HG02885 (cell line): ENCODE results near the gene METTL25B.

Experiments
- ATAC-seq: cut with Tn5 transposase; IDR thresholded peaks from one replicate; pipeline ENCODE4 v1.9.1; 2021; ENCODE audit warnings: mild to moderate bottlenecking; ENCODE audit not compliant: unreplicated experiment, poor library complexity

METTL25B gene

GRCh38 chr1:156727926-156728598 lies at the start of gene METTL25B:
Gene METTL25B, plus strand, starts transcription at chr1:156728469. Its CDS starts 636 bp downstream, at chr1:156729105.
- peak; percentile 64 for ATAC-seq

DNA sequence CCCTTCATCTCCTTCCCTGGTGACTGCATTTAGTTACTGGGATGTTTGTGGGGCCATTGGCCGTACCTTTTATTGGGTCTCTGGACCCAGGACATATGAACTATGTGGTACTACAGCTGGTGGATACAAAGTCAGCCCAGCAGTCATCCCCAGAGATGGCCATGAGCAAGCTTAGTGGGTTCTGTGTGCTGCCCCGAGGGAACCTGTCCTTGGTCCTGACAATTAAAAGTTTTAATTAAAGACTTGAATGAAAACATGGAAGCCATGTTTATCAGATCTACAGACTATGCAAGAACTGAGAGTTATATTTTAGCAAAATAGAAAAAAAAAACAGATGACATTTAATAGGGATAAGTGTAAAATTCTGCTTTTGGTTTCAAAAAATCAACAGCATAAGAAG lies 48.2 kb upstream of the METTL25B start:
- ATAC-seq = no peak

DNA sequence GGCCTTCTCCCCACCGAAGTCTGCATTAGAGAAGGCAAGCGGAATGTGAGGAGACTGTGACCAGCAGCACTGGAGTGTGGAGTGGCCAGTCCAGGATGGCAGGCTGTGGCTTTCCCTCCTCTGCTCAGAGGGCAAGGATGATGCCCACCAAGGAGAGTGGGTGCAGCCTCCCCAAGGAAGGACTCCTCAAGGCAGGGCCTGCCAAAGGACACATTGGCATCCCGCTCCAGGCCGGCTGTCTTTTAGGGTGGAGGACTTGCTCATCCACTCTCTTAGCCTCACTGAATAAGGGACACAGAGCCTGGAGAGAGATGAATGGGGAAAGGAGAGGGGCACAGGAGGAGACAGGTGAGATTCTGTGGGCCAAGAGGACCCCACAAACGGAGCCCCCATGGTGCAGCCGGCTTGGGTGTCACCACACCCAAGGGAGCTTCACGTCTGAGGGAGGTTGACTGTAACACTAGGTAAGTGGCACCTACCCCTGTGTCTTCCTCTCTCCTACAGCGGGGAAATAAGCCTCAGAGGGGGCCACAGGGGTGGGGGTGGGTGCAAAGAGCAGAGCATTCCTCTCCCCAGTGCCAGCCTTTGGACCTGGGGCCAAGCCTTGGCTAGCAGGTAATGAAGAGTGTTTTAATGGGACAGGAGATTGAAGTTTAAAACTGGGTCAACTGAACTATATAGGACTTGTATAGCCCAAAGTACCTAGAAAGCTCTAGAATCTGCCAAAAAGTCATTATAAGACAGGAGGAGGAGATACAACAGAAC lies 46.9 kb upstream of the METTL25B start:
- no peak for ATAC-seq

GRCh38 chr1:156682166-156682890 lies 45.9 kb upstream of the METTL25B start:
- no peak for ATAC-seq

DNA sequence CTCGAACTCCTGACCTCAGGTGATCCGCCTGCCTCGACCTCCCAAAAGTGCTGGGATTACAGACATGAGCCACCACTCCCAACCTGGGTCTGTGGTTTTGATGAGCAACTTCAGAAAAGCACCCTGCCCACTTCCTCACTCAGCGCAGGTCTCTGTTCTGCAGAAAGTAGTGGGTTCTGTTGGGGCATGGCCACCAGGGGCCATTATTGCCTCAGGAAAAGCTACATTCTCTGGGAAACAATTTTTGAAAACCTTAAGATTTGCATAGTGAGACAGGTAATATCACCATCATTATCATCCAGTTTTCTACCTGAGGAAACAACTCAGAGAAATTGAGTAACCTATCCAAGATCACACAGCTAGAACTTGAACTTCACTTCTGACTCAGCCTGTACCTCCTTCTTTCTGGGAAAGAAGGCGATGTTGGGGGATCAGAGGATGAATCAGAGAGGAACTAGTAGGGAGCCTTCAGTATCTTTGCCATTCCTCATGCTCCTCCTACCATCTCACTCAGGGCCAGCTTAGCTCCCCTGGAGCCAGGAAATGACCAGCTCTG lies 44.0 kb upstream of the METTL25B start:
- no peak for ATAC-seq

GRCh38 chr1:156689035-156689952 lies 39.0 kb upstream of the METTL25B start:
- ATAC-seq = no peak

DNA sequence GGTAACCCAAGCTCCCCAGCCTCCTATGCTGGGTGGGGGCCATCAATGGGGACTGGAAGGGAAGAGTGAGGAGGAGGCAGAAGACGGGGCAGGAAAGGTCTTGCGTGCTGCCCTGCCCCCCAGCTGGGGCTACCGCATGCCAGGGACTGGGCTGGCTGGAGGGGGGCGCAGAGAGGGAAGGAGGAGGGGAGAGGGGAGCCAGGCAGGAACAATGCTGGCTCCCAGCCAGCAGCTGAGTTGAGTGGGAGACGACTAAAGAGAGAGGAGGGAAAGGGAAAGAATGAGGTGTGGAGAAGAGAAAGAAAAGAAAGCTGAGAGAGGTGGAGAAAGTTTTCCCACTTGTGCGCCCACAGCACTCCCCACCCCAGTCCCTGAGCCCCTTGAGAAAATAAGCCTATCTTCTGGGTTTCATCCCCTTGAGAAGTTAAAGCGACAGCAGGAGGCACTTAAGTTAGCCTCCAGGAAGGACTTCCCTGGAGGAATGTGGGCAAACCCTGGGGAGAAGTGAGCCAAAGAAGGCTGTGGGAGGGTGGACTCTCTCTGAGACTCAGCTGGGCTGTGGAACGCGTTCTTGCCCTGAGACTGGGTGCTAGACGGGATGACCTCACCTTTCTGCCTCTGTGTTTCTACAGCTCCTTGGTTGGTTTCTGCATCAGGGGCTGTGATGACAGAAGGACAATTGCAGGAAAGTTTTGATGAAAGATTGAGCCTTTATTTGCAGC lies 38.2 kb upstream of the METTL25B start:
- no peak for ATAC-seq

DNA sequence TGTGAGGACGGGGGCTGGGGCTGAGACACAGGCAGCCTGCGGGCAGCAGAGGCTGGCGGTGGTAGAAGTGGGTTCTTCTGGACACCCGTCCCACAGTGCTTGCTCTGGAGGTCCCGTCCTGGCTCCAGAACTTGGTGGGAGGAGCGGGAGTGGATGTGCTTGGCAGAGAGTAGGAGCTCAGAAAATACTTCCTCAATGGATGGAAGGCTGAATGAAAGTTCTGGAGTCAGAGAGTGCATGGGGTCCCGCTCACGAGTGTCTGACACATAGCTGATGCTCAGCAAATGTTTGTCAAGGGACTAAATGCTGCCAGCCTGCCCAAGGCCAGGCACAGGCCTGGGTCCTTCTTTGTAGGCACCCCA lies 37.6 kb upstream of the METTL25B start:
- no peak for ATAC-seq

DNA sequence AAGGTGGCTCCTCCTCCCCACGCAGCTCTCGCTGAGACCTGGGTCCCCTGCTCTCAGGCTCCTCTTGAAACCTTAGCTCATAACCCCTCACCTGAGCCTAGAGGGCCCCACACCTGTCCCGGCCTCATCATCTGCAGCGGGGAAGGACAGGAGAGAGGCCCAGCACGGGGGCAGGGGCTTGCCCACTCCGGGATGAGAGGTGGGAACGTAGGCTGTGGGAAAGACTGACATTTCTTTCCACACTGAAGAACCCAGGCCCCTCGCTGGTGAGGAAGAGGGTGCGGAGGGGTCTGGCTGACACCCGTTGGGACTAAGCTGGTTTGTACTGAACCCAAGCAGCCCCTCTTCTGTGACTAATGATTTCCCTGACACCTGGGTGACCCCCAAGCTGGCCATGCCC lies 37.1 kb upstream of the METTL25B start:
- no peak for ATAC-seq

DNA sequence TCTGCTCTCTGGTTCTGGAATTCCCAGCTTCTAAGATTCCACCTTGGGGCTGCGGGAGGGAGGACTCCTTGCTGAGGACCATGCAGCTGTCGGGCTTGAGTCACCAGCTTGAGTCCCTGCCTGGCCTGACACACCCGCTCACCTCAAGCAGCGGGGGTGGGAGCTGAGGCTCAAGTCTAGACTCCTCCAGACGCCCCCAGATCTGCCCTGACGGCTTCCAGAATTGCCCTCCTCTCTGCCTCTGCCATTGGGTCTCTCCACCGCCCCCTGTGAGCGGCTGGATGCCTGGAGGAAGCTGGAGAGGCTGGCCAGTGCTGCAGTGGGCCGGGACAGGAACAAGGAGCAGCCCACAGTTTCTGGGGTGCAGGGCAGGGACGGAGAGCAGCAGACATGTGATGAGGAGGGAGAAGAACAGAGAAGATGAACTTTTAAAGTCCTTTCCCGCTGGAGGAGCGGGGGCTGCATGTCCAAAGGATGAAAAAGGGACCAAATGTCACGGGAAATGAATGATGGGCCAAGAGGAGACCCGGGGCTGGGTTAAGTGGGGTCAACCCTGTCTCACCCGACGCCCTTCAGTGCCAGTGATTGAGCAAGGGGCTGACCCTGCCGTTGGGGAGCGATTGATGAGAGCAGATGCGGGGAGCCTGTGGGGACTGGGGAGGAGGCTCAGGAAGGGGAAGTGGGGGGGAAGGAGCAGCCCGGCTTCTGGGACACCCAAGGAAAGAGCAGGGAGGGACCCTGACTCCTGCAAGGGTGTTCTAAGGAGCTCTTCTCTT lies 36.4 kb upstream of the METTL25B start:
- ATAC-seq = no peak

GRCh38 chr1:156692441-156692924 lies 35.8 kb upstream of the METTL25B start:
- ATAC-seq = no peak

GRCh38 chr1:156692925-156693847 lies 35.1 kb upstream of the METTL25B start:
- no peak for ATAC-seq

DNA sequence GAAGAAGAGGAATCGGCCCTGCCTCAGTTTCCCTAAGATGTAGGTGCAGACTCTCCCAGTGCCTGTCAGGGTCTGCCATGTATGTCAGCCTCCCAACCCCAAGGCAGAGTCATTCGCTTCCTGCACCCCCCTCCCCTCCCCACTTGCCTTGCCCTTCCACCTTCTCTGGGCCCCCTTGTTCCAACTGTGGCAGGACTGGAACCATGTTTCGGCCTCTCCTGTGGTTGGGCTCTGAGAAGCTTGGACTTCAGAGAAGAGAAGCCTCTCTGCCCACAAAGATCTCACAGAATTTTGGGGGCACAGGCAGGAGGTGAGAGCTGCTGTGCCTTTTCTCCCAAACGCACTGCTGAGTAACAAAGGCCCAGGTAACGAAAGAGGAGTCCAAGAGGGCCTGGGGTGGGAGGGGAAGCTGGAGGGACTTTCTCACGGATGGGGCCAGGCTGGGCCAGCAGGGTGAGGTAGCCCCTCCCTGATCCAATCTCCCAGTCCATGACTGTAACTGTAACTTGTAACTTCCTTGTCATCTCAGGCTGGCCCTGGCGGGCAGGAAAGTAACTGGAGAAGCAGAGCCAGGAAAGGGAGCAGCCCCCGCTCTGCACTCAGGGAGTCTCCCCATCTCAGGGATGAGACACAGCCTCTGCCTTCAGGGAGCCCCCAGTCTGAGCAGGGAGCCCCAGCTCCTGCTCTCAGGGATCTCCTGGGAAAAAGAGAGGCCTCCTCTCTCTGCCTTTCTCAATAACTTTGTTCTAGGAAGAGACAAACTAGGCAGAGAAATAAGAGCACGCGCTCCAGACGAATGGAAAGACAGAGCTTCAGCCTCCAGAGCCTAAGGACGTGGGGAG lies 34.2 kb upstream of the METTL25B start:
- no peak for ATAC-seq

- ATAC-seq = no peak
Measured at GRCh38 chr1:156694690-156694962, 33.6 kb upstream of the METTL25B start.

GRCh38 chr1:156696755-156697154 lies 31.5 kb upstream of the METTL25B start:
- ATAC-seq = no peak

DNA sequence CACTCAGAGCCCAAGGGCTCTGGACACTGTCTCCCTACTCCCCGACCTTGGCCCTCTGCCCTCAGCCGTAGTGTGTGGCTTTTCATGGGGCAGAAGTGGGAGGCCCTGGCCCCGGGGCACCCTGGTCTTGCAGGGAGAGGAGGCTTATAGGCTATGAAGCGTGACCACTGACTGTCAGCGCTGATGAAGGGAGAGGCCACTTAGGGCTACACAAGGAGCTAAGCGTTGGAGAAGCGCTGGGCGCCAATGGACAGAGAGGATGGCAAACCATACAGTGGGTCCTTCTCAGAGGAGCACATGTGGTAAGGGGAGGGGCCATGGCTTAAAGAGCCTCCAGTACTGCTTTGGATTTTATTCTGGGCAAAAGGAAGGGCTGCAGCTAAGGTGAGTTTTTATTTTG lies 30.8 kb upstream of the METTL25B start:
- ATAC-seq = no peak

DNA sequence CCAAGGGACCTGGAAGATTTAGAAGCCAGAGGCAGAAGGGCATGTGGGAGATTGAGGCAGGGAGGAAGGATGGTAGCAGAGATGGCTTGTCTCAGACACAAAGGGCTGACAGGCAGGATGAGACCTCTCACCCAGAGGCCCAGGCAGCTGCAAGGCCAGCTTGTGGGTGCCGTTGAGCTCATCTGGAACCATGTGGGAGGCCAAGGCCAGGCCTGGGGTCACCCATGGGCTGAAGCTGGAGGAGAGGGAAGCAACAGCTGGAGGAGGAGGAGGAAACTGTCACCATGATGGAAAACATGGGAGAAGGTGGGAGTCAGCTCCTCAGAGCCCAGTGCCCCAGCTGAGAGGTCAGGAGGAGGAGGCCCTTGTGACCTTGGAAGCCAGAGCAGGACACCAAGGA lies 29.3 kb upstream of the METTL25B start:
- ATAC-seq = no peak
